Measurements from ENCODE around the gene C22orf39.

DNA sequence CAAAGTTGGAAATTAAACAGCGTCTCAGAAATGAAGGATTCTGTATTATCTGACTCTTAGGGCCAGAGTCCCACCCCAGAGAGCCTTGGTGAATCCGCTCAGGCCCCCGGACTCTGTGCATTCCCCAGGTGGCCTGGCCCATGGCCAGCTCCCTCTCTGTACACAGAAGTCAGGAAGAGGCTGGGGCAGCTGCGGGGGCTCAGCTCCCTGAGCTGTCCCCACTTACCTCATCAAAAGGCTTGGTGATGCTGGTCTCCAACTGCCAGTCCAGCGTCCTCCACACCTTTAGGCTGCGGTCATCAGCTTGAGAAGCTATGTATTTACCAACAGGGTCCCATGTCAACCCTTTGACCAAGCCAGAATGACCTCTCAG, 51.0 kb downstream of the C22orf39 start:
- TF ChIP-seq GATA2 (IDR thresholded peaks at IDR 0.05; ENCODE audit: low read depth, low read length) (no peak), GATA3 (IDR thresholded peaks at IDR 0.05; ENCODE audit: low read depth, low read length) (no peak)
